GM11168 (cell line): ENCODE data around the gene SEL1L.
"Not testable (repeated sequence)": the region's sequence is repeated elsewhere in the genome, so short reads cannot be mapped to it uniquely, and the experiment has no call there.

Source experiments
- in situ Hi-C: fragments of 300-500 bp; cut with MboI; formaldehyde crosslinking; loops from one replicate; pipeline ENCODE4 v1.12.0; 2022; ENCODE audit warnings: low sequenced_read_pairs; ENCODE audit not compliant: unreplicated experiment

The SEL1L gene

DNA sequence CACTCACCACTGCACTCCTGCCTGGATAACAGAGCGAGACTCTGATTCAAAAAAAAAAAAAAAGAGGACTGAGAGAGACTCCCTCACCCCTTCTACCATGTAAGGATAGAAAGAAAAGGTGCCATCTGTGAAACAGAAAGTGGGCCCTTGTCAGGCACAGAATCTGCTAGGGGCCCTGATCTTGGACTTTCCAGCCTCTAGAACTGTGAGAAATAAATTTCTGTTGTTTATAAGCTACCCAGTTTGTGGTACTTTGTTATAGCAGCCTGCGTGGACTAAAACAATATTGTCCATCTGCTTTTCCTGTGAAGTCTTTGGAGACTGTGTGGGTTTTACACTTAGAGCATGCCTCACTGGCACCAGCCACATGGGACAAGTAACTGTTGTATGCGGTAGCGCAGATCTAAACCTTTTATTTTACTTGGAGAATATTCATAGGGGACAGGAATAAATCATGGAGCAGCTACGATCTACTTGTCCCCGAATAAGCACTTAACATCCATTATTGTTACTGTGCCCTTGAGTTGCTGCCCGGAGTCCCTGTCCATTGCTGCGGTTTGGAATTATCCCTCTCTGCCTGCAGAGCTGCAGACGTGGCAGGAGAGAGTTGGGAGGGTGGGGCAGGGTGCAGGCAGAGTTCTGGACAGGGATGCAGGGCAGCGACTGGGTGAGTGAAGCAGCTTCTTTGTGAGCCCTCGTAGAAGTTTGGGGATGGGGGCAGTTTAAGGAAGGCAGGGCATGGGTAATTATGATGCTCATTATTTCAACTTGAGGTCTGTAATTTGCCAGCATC is 81.1 kb downstream of the SEL1L start:
- in situ Hi-C loops = loop anchor here (5.0 to 25.0 kb wide), 2 partner anchors 175 to 465 kb away; no protein-coding TSS in a partner anchor

DNA sequence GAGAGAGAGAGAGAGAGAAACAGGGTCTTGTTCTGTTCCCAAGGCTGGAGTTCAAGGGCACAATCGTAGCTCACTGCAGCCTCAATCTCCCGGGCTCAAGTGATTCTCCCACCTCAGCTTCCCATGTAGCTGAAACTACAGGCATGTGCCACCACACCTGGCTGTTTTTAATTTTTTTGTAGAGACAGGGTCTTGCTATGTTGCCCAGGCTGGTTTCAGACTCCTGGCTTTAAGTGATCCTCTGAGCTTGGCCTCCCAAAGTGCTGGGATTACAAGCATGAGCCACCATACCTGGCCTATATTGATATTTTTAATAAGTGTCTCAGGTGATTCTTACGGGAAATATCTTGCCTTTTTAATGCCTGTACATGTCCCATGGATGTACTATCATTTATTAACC is 82.7 kb downstream of the SEL1L start:
- in situ Hi-C loops = loop anchor here (5.0 to 25.0 kb wide), 2 partner anchors 174 to 464 kb away; no protein-coding TSS in a partner anchor

DNA sequence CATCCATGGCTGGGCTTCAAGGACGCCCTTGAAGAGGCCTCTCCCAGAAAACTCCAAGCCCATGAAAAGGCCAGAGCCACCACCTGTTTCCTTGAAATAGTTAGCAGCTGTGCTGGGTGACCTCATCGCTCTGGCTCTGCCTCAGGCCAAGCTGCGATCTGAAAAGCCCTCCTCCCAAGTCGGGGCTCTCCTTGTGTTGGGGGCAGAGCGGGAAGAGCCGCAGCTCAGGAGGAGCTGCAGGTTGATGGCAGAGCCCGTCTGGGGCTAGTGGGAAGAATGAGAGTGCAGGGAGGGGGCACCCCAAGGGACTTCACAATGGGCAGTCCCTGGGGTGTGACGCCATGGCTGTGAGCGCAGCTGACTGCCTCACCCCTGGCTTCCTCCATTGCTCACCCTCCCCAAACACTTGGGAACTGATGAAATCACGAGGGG is 83.5 kb downstream of the SEL1L start:
- in situ Hi-C loops = loop anchor here (5.0 to 25.0 kb wide), 2 partner anchors 173 to 463 kb away; no protein-coding TSS in a partner anchor

DNA sequence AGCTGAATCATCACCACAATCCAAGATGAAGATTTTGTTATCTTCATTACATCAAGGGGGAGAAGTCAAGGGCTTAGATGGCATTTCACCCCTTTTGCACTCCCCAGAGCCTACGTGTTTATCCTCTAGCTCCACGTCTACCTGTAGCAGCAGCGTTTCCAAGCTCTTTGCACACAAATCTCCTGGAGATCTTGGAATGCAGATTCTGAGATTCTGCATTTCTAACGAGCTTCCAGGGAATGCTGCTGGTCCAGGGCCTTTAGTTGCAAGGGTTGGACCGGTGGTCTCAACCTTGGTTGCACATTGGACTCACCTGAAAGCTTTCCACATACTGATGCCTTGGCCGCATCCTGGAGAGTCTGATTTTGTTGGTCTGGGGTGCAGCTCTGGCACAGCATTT is 84.1 kb downstream of the SEL1L start:
- in situ Hi-C loops = no loop called here

DNA sequence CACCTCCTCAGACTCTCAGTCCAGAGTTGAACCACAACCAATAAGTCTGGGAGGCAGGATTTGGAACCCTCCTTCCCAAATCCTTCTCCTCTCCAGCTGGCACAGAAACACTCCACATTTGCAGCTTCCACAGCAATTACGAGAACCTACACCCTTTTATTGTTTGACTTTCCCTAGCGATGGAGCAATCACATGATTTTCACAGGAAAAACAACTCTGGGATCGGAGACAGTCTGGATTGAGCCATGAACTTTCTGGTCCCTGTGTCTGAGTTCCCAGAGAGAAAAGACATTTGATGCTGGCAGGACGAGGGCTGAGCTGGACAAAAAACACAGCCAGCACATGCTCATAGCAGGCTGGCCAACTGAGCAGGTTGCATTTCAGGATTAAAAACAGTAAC is 84.5 kb downstream of the SEL1L start:
- in situ Hi-C loops = no loop called here

DNA sequence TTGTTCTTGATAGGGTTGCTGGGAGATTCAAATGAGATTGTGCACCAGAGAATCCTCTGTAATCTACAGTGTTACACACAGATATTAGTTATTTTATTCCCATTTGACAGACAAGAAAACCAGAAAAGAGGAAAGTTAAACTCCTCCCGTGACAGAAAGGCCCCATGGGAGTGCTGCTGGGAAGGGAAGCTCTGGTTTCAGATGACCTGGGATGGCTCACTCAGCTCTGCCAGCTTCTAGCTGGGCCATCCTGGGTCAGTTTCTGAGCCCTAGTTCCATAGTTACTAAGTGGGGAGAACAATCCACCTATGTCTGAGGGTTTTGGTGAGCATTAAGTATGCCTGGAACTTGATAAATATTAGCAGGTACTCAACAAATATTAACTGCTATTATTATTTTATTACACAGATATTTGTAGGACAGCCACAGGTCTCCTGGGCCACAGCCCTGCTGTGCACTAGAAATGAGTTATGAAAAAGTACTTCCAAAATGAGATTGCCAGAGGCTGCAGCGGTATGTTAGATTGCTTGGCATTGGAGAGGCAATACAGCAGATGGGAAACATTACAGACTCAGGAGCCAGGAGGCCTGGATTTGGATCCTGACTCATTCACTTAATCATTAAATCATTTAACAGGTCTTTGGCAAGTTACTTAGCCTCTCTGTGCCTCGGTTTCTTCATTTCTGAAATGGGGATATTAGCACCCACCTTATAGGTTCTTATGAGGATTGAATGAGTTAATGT is 86.5 kb downstream of the SEL1L start:
- in situ Hi-C loops = no loop called here

DNA sequence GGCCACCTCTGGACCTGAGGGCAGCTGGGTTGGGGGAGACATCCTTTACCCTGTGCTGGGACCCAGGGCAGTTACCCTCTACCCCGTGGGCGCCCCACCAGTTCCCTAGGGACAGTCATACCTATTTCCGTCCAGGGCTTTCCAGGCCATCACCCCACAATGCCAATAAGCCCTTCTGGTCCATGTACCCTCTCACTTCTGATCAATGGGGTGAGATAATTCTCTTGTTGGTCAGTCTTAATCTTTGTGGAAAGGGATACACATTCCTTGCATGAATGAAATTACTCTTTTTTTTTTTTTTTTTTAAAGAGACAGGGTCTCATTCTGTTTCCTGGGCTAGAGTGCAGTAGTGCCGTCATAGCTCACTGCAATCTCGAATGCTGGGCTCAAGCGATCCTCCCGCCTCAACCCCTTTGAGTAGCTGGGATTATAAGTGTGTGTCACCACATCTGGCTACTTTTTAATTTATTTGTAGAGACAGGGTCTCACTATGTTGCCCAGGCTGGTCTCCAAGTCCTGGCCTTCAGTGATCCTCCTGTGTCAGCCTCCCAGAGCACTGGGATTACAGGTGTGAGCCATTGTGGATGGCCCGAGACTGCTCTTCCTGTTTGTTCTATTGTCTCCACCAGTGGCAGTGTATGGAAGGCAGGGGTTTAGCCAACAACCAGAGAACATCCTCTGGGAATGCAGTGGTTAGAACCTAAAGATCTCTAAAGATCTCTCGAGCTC is 87.2 kb downstream of the SEL1L start:
- in situ Hi-C loops = no loop called here

DNA sequence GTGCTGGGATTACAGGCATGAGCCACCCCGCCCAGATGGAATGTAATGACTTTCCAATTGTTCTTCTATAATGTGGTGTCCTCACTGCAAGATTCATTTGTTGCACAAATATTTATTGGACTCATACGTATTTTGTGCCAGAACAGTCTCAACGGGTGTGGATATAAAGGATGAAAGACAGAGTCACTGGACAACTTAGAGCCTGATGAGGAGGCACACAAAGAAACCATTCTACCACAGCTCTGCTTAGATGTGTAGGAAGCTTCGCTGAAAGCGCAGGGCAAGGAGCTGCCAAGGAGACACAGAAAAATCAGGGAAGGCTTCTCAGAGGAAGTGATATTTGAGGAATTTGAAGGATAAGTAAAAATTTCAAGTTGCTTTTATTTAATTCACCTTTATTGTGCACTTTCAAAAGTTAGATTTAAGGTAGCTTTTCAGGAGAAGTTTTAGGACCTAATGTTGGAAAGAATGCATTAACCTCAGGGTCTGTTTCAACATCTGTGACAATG is 92.0 kb downstream of the SEL1L start:
- in situ Hi-C loops = no loop called here

DNA sequence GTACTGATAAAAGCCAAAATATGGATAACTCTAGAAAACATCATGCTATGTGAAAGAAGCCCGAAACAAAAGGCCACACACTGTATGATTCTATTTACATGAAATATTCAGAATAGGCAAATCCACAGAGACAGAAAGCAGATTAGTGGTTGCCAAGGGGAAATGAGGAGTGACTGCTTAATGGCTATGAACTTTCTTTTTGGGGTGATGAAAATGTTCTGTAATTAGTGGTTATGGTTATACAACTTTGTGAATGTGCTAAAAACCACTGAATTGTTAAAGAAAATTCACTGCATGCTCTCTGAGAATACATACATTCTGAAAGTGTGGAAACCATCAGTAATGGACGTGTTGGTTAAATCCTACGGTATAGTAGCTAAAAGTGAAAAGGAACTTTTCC is 93.6 kb downstream of the SEL1L start:
- in situ Hi-C loops = no loop called here

DNA sequence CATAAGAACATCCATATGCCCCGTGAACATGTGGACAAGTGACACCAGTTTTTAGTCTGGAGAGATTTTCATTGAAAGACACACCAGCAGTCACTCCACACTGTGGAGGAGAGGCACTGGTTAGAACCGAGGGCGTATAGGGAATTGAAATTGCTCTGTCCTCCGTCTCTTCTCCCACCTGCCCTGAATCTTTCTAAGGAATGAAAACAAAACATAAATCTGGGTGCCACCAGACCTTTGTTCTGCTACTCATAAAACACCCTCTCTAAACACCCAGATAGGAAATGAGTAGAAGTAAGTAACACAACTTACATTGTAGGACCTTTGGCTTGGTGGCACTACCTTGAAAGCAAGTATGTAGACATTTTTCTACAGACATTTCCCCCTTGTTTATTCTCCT is 96.4 kb downstream of the SEL1L start:
- in situ Hi-C loops = no loop called here

DNA sequence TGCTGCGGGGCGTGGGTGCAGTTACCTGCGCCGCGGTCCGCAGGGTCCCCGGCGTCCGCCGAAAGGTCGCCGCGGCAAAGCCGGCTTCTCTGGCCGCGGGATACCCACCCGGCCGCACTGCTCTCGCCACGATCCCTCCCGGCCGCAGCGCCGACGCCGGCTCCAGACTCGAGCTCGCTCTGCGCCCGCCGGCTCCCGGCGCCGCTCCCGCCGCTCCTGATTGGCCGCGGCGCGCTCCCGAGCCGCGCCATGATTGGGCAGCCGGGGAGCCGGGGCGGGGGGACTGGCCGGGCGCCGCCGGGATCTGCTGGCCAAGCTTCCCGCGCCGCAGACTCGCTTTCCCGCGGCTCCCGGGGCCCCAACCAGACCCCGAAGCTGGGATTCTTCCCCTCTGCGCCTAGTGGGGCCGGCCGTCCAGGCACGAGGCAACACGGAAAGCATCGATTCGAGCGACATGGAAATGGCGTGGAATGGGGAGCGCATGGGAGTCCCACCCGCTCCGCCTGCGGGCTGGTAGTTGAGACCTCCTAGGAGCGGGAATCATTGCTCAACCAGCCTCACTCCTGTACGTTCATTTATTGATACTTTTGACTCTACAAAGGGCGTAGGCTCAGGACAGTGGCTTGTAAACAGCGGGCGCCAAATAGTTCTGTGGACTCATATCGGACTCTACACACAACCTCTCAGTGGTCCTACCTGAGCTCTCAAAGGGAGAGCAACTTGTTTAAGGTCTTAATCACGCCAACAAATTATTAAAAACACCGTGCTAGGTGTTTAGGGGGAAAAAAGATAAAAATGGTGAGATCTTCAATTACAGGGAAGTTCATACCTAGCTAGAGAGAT is 97.1 kb downstream of the SEL1L start:
- in situ Hi-C loops = no loop called here

DNA sequence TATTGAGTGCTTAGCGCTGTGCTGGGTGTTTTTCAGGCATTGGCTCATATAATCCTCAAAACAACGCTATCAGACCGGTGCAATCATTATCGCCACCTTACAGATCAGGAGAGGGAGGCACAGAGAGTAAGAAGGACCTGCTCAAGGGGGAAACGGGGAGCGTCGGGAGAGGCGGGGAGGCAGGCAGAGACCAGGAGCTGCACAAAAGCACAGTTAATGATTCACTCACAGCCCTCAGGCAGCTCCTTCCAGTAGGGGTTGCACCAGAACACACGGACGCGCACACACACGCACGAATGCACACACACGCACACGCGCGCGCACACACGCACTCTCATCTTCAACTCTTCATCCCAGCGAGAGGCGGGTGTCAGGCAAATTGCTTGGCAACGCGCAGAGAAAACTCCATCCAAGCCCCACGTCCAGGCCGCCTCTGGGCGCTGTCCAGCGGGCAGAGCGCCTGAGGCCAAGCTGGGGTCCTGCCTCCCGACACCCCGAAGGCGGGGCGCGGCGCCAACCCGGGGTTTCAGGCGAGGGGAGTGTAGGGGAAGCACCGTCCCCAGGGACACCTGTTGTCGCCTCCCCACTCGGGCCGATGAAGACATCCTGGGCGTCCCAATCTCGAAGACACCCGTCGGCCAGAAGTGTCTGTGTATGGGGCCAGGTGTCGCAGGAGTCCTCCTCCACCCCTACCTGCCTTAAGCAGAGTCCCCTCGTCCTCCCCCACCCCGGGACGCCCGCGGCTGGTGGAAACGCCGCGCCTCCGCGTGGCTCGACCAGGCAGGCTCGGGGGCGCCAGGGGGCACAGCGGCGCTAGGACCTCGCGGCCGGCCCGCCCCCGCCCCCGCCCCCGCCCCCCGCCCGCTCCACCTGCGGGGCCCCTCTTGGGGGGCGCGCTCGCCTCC is 98.0 kb downstream of the SEL1L start:
- in situ Hi-C loops = no loop called here

DNA sequence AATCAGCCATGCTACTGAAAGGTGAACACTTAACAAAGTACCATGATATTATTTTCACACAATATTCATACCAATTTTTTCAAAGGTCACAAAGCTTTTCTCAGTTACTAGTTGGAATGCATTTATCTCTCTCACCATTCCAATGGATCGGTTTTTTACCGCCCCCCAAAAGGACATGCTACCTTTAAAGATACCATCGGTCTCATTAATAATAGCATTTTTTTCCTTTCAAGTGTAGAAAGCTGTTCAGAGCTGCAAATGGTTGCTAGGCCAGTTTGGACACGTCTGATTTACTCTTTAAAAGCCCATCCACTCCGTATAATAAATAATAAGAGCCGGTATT is 98.6 kb downstream of the SEL1L start:
- in situ Hi-C loops = no loop called here

DNA sequence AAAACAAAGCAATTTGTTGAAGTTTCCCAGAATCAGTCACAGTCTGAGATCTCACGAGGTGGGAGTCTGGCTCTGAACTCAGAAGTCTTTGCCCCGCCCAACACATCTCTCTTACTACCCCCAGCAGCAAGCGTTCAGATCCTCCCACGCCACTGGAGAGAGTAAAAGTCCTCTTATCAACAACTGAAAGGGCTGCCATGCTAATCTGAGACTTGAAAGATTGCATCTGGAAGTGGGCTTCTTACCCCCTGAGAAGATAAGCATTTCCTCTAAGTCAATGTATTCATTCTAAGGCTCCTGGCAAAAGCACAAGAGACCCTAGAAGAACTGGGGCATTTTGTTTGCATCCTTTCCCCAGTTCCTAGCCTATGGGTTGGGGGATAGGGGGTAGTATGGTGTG is 99.4 kb downstream of the SEL1L start:
- in situ Hi-C loops = no loop called here

DNA sequence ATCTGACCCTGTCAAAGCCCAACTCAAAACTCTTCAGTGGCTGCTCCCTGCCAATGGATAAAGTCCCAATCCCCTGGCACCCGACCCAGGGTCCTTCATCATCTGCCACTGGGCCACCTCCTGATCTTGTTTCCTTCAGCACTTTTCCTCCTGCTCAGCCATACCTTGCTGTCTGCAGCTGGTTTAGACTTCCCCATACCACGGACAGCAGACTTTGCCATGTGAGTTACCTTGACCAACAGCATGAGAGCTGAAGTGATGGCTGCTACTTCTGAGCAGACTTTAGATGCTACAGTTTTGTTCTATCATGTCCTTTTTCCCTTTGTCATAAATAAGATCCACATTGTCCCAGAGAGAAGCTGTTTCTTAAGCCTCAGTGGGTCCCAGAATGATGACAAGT is 100.3 kb downstream of the SEL1L start:
- in situ Hi-C loops = no loop called here

DNA sequence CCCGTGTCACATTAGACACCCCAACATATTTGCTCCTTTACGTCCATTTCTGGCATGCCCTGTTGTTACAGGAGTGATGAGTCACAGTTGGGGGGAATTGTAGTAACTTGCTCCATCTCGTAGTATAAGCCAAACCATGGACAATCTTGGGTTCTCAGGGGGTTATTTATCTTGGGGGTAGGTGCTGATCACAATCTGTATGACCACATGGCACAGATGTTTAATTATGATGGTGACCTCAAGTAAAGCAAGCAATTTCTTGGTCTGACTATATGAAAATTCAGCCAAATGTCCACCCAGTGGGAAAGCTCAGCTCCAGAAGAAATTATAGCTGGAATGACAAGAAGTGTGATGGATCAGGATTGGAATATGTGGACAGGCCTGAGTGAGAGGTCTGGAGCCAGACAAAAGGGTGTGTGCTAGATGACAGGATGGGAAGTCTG is 101.4 kb downstream of the SEL1L start:
- in situ Hi-C loops = no loop called here

DNA sequence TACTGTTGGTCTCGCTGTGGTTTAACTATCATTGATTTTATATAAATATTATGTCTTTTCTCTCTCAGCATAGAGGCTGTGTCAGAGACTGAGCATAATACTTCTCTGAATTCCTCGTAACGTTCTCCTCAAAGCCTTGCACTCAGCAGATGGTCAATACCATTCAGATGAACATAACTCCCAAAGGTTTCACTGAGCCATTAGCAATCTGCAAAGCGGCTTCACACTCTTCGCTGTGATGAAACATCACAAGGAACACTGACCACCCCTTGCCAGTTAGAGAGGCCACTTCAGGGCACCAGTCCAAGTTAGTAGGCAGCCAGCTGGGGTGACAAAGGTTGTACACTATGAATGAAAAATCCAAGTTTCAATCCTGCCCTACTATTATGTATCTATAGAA is 103.4 kb downstream of the SEL1L start:
- in situ Hi-C loops = no loop called here

DNA sequence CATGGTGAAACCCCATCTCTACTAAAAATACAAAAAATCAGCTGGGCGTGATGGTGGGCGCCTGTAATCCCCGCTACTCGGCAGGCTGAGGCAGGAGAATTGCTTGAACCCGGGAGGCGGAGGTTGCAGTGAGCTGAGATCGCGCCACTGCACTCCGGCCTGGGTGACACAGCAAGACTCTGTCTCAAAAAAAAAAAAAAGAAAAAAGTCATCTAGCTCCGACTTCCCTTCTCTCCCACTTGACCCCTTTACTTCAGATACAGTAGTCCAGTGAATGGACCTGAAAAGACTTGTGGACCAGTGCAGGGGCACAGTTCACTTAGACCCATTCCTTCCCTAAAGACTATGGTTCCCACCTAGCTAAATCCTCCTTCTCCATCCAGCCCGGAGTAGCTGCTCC is 103.9 kb downstream of the SEL1L start:
- in situ Hi-C loops = not testable (repeated sequence)

DNA sequence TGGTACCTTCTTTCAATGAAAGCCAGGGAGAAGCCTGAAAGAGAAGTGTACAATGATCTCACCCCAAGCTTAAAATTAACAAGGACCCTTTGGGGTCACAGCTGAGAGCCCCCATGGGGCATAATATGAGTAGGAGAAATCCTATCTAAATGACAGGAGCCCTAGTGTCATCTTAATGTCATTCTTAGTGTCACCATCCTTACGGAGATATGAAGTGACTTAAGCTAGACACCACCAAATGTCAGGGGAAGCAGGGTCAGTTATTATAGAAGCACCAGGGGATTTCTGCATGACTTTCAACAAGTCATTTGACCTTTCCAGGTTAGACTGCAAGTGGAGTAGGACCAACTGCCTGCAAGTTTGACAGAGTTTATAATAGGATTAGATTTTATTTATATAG is 104.6 kb downstream of the SEL1L start:
- in situ Hi-C loops = no loop called here
